ENCODE measurements around the gene CPSF3. TPM values are rescaled to one million over a fixed set of nuclear protein-coding genes. Genes with fewer than 3 reads are reported as not detected.

CPSF3 gene
- total RNA-seq, 2 donors from 2014 or later, result 75.0 to 85.2 TPM

- Histone ChIP-seq H3K4me3 (ENCODE audit: low read length) (no peak overlapping the region), H3K27ac (ENCODE audit: low read depth, low read length) (no peak overlapping the region), H3K9ac (ENCODE audit: extremely low read depth, low read length, poor library complexity, severe bottlenecking) (no peak overlapping the region), H3K36me3 (ENCODE audit: control insufficient read depth, insufficient read depth, low read length) (peaks cover 84% of the 10 kb centered on the region), H3K4me1 (ENCODE audit: control insufficient read depth, insufficient read depth, low read length) (no peaks in the 10 kb centered on the region), H3K27me3 (ENCODE audit: control insufficient read depth, insufficient read depth, low read length, poor library complexity, severe bottlenecking) (no peaks in the 10 kb centered on the region), H3K9me3 (ENCODE audit: control insufficient read depth, low read length) (no peaks in the 10 kb centered on the region)
- no peaks in the 10 kb centered on the region for H3K9me3 Mint-ChIP-seq
- TF ChIP-seq CTCF (conservative IDR thresholded peaks at IDR 0.05), result no peak
- H3K27me3 Mint-ChIP-seq (ENCODE audit: insufficient read depth), result no peaks in the 10 kb centered on the region
- H3K4me1 Mint-ChIP-seq, result no peaks in the 10 kb centered on the region
- H3K4me3 Mint-ChIP-seq, result no peak overlapping the region
- no peak overlapping the region for H3K27ac Mint-ChIP-seq
- peaks cover 73% of the 10 kb centered on the region for H3K36me3 Mint-ChIP-seq (ENCODE audit: low read depth)
- 93% methylated on average over 2 of the region's 2 CpGs; no CpG with 5 or more reads in 1 of the 2 experiments for WGBS, 2 experiments (ENCODE audit: insufficient coverage in 1 of 2, insufficient read length in 1 of 2)
- no peak for DNase-seq
Observed at GRCh38 chr2:9517118-9517782, 93.8 kb downstream of the CPSF3 start.

GRCh38 chr2:9518163-9518562, 94.7 kb downstream of the CPSF3 start:
- Mint-ChIP-seq H3K9me3 (no peaks in the 10 kb centered on the region), H3K27ac (no peak overlapping the region), H3K27me3 (ENCODE audit: insufficient read depth) (no peaks in the 10 kb centered on the region), H3K4me1 (no peaks in the 10 kb centered on the region), H3K36me3 (ENCODE audit: low read depth) (peaks cover 66% of the 10 kb centered on the region), H3K4me3 (no peak overlapping the region)
- no peak for DNase-seq
- no peak for TF ChIP-seq CTCF (conservative IDR thresholded peaks at IDR 0.05)
- H3K4me1 ChIP-seq (ENCODE audit: control insufficient read depth, insufficient read depth, low read length), result no peaks in the 10 kb centered on the region
- H3K27me3 ChIP-seq (ENCODE audit: control insufficient read depth, insufficient read depth, low read length, poor library complexity, severe bottlenecking), result no peaks in the 10 kb centered on the region
- H3K4me3 ChIP-seq (ENCODE audit: low read length), result no peak overlapping the region
- no peak overlapping the region for H3K9ac ChIP-seq (ENCODE audit: extremely low read depth, low read length, poor library complexity, severe bottlenecking)
- peaks cover 82% of the 10 kb centered on the region for H3K36me3 ChIP-seq (ENCODE audit: control insufficient read depth, insufficient read depth, low read length)
- 95 to 100% methylated on average over 1 to 3 of the region's 3 CpGs for WGBS, 2 experiments (ENCODE audit: insufficient coverage in 1 of 2, insufficient read length in 1 of 2)
- no peak overlapping the region for H3K27ac ChIP-seq (ENCODE audit: low read depth, low read length)
- no peaks in the 10 kb centered on the region for H3K9me3 ChIP-seq (ENCODE audit: control insufficient read depth, low read length)

GRCh38 chr2:9518780-9519179, 95.3 kb downstream of the CPSF3 start:
- H3K4me3 ChIP-seq (ENCODE audit: low read length), result no peak overlapping the region
- H3K4me1 ChIP-seq (ENCODE audit: control insufficient read depth, insufficient read depth, low read length), result no peaks in the 10 kb centered on the region
- H3K36me3 Mint-ChIP-seq (ENCODE audit: low read depth), result peaks cover 65% of the 10 kb centered on the region
- H3K36me3 ChIP-seq (ENCODE audit: control insufficient read depth, insufficient read depth, low read length), result peaks cover 83% of the 10 kb centered on the region
- 97 to 100% methylated on average over 3 to 7 of the region's 7 CpGs for WGBS, 2 experiments (ENCODE audit: insufficient coverage in 1 of 2, insufficient read length in 1 of 2)
- H3K27me3 Mint-ChIP-seq (ENCODE audit: insufficient read depth), result no peaks in the 10 kb centered on the region
- no peak for DNase-seq
- H3K9me3 ChIP-seq (ENCODE audit: control insufficient read depth, low read length), result no peaks in the 10 kb centered on the region
- no peak overlapping the region for H3K9ac ChIP-seq (ENCODE audit: extremely low read depth, low read length, poor library complexity, severe bottlenecking)
- no peaks in the 10 kb centered on the region for H3K27me3 ChIP-seq (ENCODE audit: control insufficient read depth, insufficient read depth, low read length, poor library complexity, severe bottlenecking)
- no peaks in the 10 kb centered on the region for H3K4me1 Mint-ChIP-seq
- no peak overlapping the region for H3K27ac ChIP-seq (ENCODE audit: low read depth, low read length)
- H3K4me3 Mint-ChIP-seq, result no peak overlapping the region
- no peaks in the 10 kb centered on the region for H3K9me3 Mint-ChIP-seq
- no peak for TF ChIP-seq CTCF (conservative IDR thresholded peaks at IDR 0.05)
- H3K27ac Mint-ChIP-seq, result no peak overlapping the region

All from endodermal cell (in vitro differentiated cells).